Measurements from ENCODE around the gene ZNF716. TPM values are rescaled to one million over a fixed set of nuclear protein-coding genes. Genes with fewer than 3 reads are reported as not detected.

The ZNF716 gene
- polyA plus RNA-seq, 2 of the 4 experiments (the other 2 are of a cell fraction) = not detected

Small RNAs within 50 kb of the gene (small RNA-seq; reads per million reads assigned to genes)
- 0 reads per million in 6 experiments for gene MIR3147

Measured in A549 (cell line).